Right renal cortex interstitium (tissue), 3 donors: Measurements from ENCODE around the gene ZDHHC14. TPM values are rescaled to one million over a fixed set of nuclear protein-coding genes. Genes with fewer than 3 reads are reported as not detected.

Source experiments
- DNase-seq, 3 donors: peaks; one replicate each; pipeline ENCODE4 v3.0.0-alpha.2; 2013; ENCODE audit warnings: low read depth in 3 of 3, low spot score in 2 of 3
- polyA plus RNA-seq, 3 donors: library from polyadenylated mRNA; unstranded; fragments of 120-200 nt; gene quantifications; one replicate each; pipeline ENCODE4 v1.2.1, GENCODE V29; 2013; ENCODE audit not compliant: insufficient read length in 3 of 3

ZDHHC14 gene
- polyA plus RNA-seq, 3 donors, result 15.9 to 19.5 (median 18.5) TPM

GRCh38 chr6:157653521-157653920 lies 272.5 kb downstream of the ZDHHC14 start:
- no peak for DNase-seq

GRCh38 chr6:157655139-157655538 lies 274.1 kb downstream of the ZDHHC14 start:
- no peak for DNase-seq

- no peak for DNase-seq
These were observed 275.5 kb downstream of the ZDHHC14 start for GRCh38 chr6:157656437-157656997.

DNA sequence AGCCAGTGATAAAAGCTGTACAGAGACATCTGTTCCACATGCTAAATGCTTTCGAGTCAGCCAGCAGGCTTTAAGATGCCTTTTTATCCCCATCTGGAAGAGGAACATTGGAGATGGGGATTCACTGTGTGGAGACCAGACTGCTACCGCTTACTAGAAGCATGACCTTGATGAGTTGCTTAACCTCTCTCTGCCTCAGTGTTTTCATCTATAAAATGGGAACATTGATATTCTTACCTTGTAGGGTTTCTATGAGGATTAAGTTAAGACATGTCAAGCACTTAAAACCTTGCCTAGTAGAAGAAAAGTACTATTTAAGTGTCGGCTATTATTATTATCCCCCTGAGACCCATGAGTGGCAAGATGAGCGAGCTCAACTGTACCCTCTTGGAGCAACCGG lies 276.8 kb downstream of the ZDHHC14 start:
- no peak for DNase-seq

DNA sequence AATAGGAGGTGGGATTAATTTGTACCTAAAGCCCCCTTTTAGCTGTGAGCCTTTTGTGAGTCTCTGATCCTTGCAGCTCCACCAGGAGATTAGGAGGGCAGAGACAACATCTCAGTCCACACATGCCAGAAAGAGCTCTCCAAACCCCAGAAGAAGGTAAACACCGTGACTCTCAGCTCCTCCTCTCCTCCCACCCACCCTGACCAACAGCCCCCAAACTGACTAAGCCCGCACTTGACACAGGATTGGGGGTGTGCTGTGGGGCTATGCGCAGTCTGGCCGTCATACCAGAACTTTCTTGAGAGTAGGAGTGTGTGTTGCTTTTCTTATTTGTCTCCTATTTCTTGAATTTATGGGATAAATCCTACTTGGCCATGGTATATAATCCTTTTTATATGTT lies 277.3 kb downstream of the ZDHHC14 start:
- DNase-seq, result no peak

GRCh38 chr6:157659536-157660271 lies 278.7 kb downstream of the ZDHHC14 start:
- no peak for DNase-seq

DNA sequence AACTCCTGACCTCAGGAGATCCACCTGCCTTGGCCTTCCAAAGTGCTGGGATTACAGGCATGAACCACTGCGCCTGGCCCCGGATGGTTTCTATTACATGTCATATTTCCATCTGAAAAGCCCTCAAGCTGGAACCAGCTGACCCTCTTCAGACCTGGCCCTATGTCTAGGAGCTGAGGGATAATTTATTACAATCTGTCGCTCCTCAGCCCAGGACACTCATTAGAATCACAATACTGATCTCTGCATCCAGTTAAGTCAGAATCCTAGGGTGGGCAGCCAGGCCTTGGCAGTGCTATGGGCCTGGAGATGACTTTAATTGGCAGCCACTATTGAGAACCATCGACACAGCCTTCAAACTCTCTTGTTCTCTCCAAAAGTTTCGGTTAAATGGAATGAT lies 279.4 kb downstream of the ZDHHC14 start:
- DNase-seq, result no peak

DNA sequence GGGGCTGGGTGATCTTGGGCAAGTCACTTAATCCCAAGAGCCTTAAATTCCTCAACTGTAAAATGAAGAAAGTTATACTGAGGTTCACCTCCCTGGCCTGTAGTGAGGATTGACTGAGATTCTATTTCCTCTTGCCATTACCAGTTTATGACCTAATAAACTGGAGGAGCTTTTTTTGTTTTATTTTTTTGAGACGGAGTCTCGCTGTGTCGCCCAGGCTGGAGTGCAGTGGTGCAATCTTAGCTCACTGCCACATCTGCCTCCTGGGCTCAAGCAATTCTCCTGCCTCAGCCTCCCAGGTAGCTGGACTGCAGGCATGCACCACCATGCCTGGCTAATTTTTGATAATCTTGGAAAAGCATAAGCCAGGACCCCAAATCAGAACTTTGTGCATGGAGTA lies 280.7 kb downstream of the ZDHHC14 start:
- no peak for DNase-seq

DNA sequence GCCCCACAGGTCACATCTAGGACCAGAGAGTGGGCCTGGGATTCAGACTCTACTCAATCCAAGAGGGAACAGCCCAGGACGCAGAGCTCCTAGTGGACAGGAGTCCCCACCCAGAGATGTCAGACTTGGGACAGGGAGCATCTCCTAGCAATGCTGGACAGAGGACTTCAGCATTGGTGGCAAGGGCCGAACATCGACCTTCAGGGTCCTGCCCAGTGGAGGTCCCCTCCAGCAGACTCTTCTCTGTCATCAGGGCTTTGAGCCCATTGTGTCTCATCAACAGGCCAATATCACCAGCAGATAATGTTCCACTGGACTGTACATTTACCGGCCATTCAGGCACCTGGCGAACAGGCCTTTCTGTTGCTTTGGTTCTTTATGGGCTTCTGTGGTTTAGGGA lies 282.3 kb downstream of the ZDHHC14 start:
- DNase-seq, result no peak

- DNase-seq, result no peak
These were observed 284.2 kb downstream of the ZDHHC14 start for GRCh38 chr6:157665180-157665579.

- DNase-seq, result no peak
These were observed 285.7 kb downstream of the ZDHHC14 start for GRCh38 chr6:157666729-157667128.

DNA sequence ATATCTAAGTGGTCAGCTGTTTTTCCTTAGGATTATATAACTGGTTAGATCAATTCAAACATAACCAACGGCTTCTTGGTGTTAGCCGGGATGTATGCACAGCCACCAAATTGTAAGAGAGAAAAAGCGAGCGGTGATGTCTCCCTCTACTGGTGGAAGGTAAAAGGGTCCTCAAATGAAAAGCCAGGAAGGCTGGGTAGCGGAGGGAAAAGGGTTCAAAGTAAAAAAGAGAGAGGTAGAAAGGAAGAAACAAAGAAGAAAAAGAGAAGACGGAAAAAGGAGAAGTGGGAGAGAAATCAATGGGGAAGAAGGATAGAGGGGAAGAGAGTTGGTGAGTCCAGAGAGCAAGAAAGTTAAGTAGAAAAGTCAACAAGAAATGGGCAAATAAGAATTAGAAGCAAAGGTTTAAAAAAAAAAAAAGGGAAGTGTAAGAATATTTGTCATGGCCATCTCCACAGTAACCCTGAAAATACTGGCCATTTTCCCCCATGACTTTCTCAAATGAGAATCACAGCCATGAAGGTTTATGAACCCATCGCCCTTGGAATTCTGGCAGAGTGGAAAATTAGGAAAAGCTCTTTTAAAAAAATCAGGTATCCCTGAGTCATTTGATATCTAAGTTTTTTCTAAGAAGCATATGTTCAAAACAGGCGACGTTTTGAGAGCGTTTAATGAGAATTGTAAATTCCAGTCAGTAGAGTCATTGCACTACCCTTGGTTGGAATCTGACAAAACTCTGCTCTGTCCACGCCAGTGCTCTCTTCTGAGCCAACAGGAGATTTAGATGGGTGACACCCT lies 286.4 kb downstream of the ZDHHC14 start:
- DNase-seq, result peak in 2 of 3 donors; percentile 65 to 66

GRCh38 chr6:157668009-157668401 lies 287.0 kb downstream of the ZDHHC14 start:
- DNase-seq, result no peak

DNA sequence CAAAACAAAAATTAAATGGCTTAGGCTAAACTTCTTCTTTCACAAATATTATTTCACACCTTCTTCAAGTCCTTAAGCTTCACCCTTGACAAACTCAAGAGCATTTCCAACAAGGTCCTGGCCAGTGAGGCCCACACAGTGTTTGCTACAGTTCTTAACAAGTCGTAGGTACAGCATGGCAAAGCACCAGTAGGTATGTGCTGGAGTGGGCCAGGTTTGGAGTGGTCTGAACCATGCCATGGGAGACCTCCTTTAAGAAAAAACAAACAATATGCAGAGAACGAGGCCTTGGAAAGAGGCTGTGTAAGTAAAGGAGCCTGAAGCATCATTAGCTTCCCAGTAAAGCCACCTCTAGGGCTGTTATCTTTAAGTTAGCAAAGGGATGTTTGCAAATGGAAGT lies 287.7 kb downstream of the ZDHHC14 start:
- DNase-seq, result no peak

- no peak for DNase-seq
These were observed 288.3 kb downstream of the ZDHHC14 start for GRCh38 chr6:157669323-157669722.

DNA sequence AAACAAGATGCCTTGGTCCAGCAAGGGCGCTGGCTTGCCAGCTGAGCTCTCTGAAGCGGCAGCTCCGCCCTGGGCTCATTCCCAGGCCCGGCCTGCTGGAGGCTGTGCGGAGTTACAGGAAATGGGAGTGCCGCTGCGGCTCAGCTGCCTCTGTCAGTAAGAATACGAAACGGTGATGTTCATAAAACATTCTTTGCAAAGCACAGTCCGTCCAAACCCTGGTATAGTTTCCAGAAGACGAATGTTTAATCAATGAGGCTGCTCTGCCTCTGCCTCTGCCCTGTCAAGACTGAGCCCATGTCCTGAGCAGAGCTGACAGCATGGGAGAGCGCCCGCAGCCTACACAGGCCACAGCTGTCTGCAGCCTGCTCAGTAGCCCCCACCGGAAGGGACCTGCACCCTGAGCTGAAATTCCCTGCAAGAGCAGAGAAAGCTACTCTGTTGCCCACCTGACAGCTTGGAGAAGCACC lies 288.8 kb downstream of the ZDHHC14 start:
- DNase-seq, result no peak

GRCh38 chr6:157670466-157671186 lies 289.6 kb downstream of the ZDHHC14 start:
- no peak for DNase-seq

DNA sequence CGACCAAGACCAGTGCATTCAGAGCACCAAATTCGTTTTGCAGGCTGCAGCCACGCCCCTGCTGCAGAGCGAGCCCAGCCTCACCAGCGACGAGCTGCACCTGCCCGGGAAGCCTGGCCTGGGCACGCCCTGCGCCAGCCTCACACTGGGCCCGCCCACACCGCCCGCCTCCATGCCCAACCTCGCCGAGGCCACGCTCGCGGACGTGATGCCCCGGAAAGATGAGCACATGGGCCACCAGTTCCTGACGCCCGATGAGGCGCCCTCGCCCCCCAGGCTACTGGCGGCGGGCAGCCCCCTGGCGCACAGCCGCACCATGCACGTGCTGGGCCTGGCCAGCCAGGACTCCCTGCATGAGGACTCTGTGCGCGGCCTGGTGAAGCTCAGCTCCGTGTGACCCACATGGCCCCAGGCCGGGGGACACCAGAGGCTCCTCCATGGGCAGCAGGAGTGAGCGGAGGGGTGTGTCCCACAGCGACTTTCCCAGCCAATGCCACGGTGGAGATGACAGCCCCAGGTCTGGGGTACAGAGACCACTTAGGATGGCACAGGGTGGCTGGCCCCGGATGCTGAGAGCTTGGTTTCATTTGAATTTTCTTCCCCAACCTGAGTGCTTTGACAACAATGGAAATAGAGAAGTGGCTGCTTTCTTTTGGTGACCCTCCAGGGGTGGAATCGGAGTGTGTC lies 291.9 kb downstream of the ZDHHC14 start:
- no peak for DNase-seq

- no peak for DNase-seq
These were observed 292.6 kb downstream of the ZDHHC14 start for GRCh38 chr6:157673596-157673995.

GRCh38 chr6:157674061-157674460 lies 293.1 kb downstream of the ZDHHC14 start:
- no peak for DNase-seq
